Measurements from ENCODE around the gene ANKRD39.

- TF ChIP-seq FOXA1 (IDR thresholded peaks at IDR 0.05) (no peak), SUZ12 (IDR thresholded peaks at IDR 0.05) (no peak), CTBP1 (IDR thresholded peaks at IDR 0.05; ENCODE audit: borderline replicate concordance) (no peak), SP1 (IDR thresholded peaks at IDR 0.05) (no peak), ARNT (IDR thresholded peaks at IDR 0.05) (no peak), FOXM1 (IDR thresholded peaks at IDR 0.05; ENCODE audit: borderline replicate concordance) (no peak), TARDBP (IDR thresholded peaks at IDR 0.05) (no peak), L3MBTL2 (conservative IDR thresholded peaks at IDR 0.05) (no peak)
Measured at GRCh38 chr2:96894151-96894531, 36.3 kb upstream of the ANKRD39 start.
